GM23338 (cell line): ENCODE measurements around the gene CAPN9.

Source experiments
- CTCF ChIP-seq, 2 experiments: fragments of 200-600 bp in 1 of 2; sonication (generic) in 1 of 2; conservative IDR thresholded peaks; 2 replicates each; pipeline versions ENCODE4 v1.5.1 to v1.6.1; 2016 to 2017; ENCODE audit warnings: antibody characterized with exemption in 2 of 2, low read depth in 2 of 2, mild to moderate bottlenecking in 2 of 2, moderate library complexity in 1 of 2
- REST ChIP-seq: IDR thresholded peaks from one replicate; pipeline ENCODE4 v1.6.1; 2018; ENCODE audit warnings: antibody characterized with exemption; ENCODE audit not compliant: unreplicated experiment
- ZNF331 ChIP-seq: fragments of 250-450 bp; sonication (Bioruptor Pico); IDR thresholded peaks from 2 replicates; pipeline ENCODE4 v1.5.0; 2020; ENCODE audit warnings: low read depth, mild to moderate bottlenecking, moderate library complexity

GRCh38 chr1:230808281-230808872 lies 61.2 kb downstream of the CAPN9 start:
- TF ChIP-seq ZNF331 (CRISPR knock-in tag) (no peak), REST (no peak), CTCF (conservative IDR thresholded peaks at IDR 0.05; ENCODE audit: low read depth in 2 of 2) (no peak)
